ENCODE results near the gene NTM.

NTM gene

GRCh38 chr11:132278801-132279574 is 908.6 kb downstream of the NTM start:
- no peak overlapping the region for H3K27ac ChIP-seq
- peak; percentile 68 for TF ChIP-seq CTCF (IDR thresholded peaks at IDR 0.05)
- no peak for TF ChIP-seq ZFX (IDR thresholded peaks at IDR 0.05; ENCODE audit: borderline replicate concordance)

- TF ChIP-seq CTCF (IDR thresholded peaks at IDR 0.05), result no peak
- no peak for TF ChIP-seq ZFX (IDR thresholded peaks at IDR 0.05; ENCODE audit: borderline replicate concordance)
- no peak overlapping the region for H3K27ac ChIP-seq
Observed at GRCh38 chr11:132284048-132284447, 913.6 kb downstream of the NTM start.

GRCh38 chr11:132284611-132285010 is 914.2 kb downstream of the NTM start:
- no peak overlapping the region for H3K27ac ChIP-seq
- no peak for TF ChIP-seq CTCF (IDR thresholded peaks at IDR 0.05)
- TF ChIP-seq ZFX (IDR thresholded peaks at IDR 0.05; ENCODE audit: borderline replicate concordance), result no peak

GRCh38 chr11:132285631-132286030 is 915.2 kb downstream of the NTM start:
- no peak for TF ChIP-seq CTCF (IDR thresholded peaks at IDR 0.05)
- TF ChIP-seq ZFX (IDR thresholded peaks at IDR 0.05; ENCODE audit: borderline replicate concordance), result no peak
- H3K27ac ChIP-seq, result no peak overlapping the region

- no peak for TF ChIP-seq CTCF (IDR thresholded peaks at IDR 0.05)
- no peak for TF ChIP-seq ZFX (IDR thresholded peaks at IDR 0.05; ENCODE audit: borderline replicate concordance)
- no peak overlapping the region for H3K27ac ChIP-seq
Observed at GRCh38 chr11:132286106-132286505, 915.7 kb downstream of the NTM start.

- TF ChIP-seq ZFX (IDR thresholded peaks at IDR 0.05; ENCODE audit: borderline replicate concordance) (no peak), CTCF (IDR thresholded peaks at IDR 0.05) (no peak)
- H3K27ac ChIP-seq, result no peak overlapping the region
Observed at GRCh38 chr11:132288036-132288435, 917.6 kb downstream of the NTM start.

- TF ChIP-seq ZFX (IDR thresholded peaks at IDR 0.05; ENCODE audit: borderline replicate concordance) (no peak), CTCF (IDR thresholded peaks at IDR 0.05) (no peak)
- H3K27ac ChIP-seq, result no peak overlapping the region
Observed at GRCh38 chr11:132289590-132290256, 919.3 kb downstream of the NTM start.
